Measurements from ENCODE around the gene LRRC32.

Gene LRRC32

DNA sequence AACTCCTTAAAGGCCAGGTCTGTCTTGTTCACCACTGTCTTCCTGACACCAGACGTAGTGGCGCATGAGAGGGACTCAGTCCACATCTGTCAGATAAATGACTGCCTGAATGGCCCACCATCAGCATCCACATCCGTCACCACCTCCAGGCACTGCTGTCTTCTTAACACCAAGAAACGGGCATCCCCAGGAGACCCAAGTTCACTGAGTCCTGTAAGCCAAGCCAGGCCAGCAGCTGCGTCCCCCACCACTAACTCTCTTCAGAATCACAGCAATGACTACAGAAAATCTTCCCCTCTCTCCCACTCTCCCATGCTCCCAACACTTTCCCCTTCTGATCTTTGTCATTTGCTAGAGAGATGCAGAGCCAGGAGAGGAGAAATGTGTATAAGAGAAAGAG is 47.3 kb upstream of the LRRC32 start:
- H2AFZ ChIP-seq (ENCODE audit: low read depth, low read length, severe bottlenecking), result no peak overlapping the region
- H3K4me2 ChIP-seq (ENCODE audit: low read depth, low read length, poor library complexity, severe bottlenecking), result no peak overlapping the region
- no peaks in the 10 kb centered on the region for H3K36me3 ChIP-seq (ENCODE audit: low read length)
- H3F3A ChIP-seq (ENCODE audit: insufficient read depth), result no peaks in the 10 kb centered on the region
- H4K20me1 ChIP-seq (ENCODE audit: low read depth, low read length), result no peaks in the 10 kb centered on the region
- no peaks in the 10 kb centered on the region for H3K9me2 ChIP-seq (replicated peaks; ENCODE audit: insufficient read depth, low read length)
- no peak for TF ChIP-seq EZH2phosphoT487 (conservative IDR thresholded peaks at IDR 0.05; ENCODE audit: low read length)
- no peak for TF ChIP-seq CTCF (IDR thresholded peaks at IDR 0.05; ENCODE audit: insufficient read depth, low read length, poor library complexity, severe bottlenecking)
- no peaks in the 10 kb centered on the region for H3K27me3 ChIP-seq (ENCODE audit: low read length)
- H3K4me3 ChIP-seq (ENCODE audit: insufficient read depth, low read length, poor library complexity, severe bottlenecking), result no peak overlapping the region
- H3K9ac ChIP-seq (ENCODE audit: low read length), result no peak overlapping the region
- H3K27ac ChIP-seq (ENCODE audit: low read depth, low read length), result no peak overlapping the region
- no peaks in the 10 kb centered on the region for H3K79me2 ChIP-seq (ENCODE audit: insufficient read depth, low read length)
- H3K9me3 ChIP-seq (ENCODE audit: insufficient read depth, low read length), result no peaks in the 10 kb centered on the region

- H3K9ac ChIP-seq (ENCODE audit: low read length), result no peak overlapping the region
- no peak overlapping the region for H3K4me3 ChIP-seq (ENCODE audit: insufficient read depth, low read length, poor library complexity, severe bottlenecking)
- H3F3A ChIP-seq (ENCODE audit: insufficient read depth), result no peaks in the 10 kb centered on the region
- H3K36me3 ChIP-seq (ENCODE audit: low read length), result no peaks in the 10 kb centered on the region
- no peak overlapping the region for H3K27ac ChIP-seq (ENCODE audit: low read depth, low read length)
- H3K79me2 ChIP-seq (ENCODE audit: insufficient read depth, low read length), result no peaks in the 10 kb centered on the region
- H3K9me2 ChIP-seq (replicated peaks; ENCODE audit: insufficient read depth, low read length), result no peaks in the 10 kb centered on the region
- no peak for TF ChIP-seq EZH2phosphoT487 (conservative IDR thresholded peaks at IDR 0.05; ENCODE audit: low read length)
- no peak for TF ChIP-seq CTCF (IDR thresholded peaks at IDR 0.05; ENCODE audit: insufficient read depth, low read length, poor library complexity, severe bottlenecking)
- H4K20me1 ChIP-seq (ENCODE audit: low read depth, low read length), result no peaks in the 10 kb centered on the region
- no peak overlapping the region for H2AFZ ChIP-seq (ENCODE audit: low read depth, low read length, severe bottlenecking)
- no peaks in the 10 kb centered on the region for H3K9me3 ChIP-seq (ENCODE audit: insufficient read depth, low read length)
- H3K4me2 ChIP-seq (ENCODE audit: low read depth, low read length, poor library complexity, severe bottlenecking), result no peak overlapping the region
- H3K27me3 ChIP-seq (ENCODE audit: low read length), result no peaks in the 10 kb centered on the region
These were observed 46.8 kb upstream of the LRRC32 start for GRCh38 chr11:76717369-76717768.

DNA sequence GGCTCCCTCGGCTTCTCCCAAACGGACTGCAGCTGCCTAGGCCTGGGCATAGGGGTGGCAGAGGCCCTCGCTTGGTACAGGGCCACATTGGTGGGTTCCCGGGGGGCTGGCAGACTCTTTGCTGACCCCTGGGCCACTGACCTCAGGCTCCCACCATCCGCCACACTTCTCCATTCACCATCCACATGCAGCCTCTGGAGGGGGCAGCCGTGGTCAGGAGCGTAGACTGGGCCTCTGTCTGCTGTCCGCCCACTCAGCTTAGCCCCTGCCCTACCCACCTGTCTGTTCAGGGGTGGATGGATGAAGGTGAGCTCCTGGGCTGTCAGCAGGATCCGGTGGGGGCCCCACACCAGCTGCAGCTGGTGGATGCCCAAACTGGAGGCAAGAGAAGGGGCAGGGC is 45.7 kb upstream of the LRRC32 start:
- no peaks in the 10 kb centered on the region for H3K9me2 ChIP-seq (replicated peaks; ENCODE audit: insufficient read depth, low read length)
- H3K9ac ChIP-seq (ENCODE audit: low read length), result no peak overlapping the region
- H3K4me3 ChIP-seq (ENCODE audit: insufficient read depth, low read length, poor library complexity, severe bottlenecking), result no peak overlapping the region
- H3K36me3 ChIP-seq (ENCODE audit: low read length), result no peaks in the 10 kb centered on the region
- no peak overlapping the region for H3K4me2 ChIP-seq (ENCODE audit: low read depth, low read length, poor library complexity, severe bottlenecking)
- H3K9me3 ChIP-seq (ENCODE audit: insufficient read depth, low read length), result no peaks in the 10 kb centered on the region
- no peak for TF ChIP-seq EZH2phosphoT487 (conservative IDR thresholded peaks at IDR 0.05; ENCODE audit: low read length)
- TF ChIP-seq CTCF (IDR thresholded peaks at IDR 0.05; ENCODE audit: insufficient read depth, low read length, poor library complexity, severe bottlenecking), result no peak
- no peaks in the 10 kb centered on the region for H3K27me3 ChIP-seq (ENCODE audit: low read length)
- H4K20me1 ChIP-seq (ENCODE audit: low read depth, low read length), result no peaks in the 10 kb centered on the region
- H3K79me2 ChIP-seq (ENCODE audit: insufficient read depth, low read length), result no peaks in the 10 kb centered on the region
- H2AFZ ChIP-seq (ENCODE audit: low read depth, low read length, severe bottlenecking), result no peak overlapping the region
- no peaks in the 10 kb centered on the region for H3F3A ChIP-seq (ENCODE audit: insufficient read depth)
- H3K27ac ChIP-seq (ENCODE audit: low read depth, low read length), result no peak overlapping the region

DNA sequence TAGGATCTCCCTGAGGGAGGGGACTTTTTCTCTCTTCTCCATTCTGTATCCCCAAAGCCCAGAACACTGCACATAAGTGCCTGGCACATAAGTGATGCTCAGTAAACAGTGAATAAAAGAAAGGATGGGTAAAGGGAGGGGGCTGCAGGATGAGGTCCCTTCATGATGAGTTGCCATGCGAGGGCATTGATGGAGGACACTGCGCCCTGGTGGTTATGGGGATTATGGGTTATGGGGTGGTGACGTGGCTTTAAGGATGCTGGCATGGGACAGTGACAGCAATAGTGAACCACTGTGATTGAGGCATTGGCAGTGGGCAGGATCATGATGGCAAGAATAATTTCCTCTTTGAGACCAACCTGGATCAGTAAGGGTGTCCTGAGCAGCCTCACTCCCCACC is 43.9 kb upstream of the LRRC32 start:
- Histone ChIP-seq H3K9me2 (replicated peaks; ENCODE audit: insufficient read depth, low read length) (no peaks in the 10 kb centered on the region), H4K20me1 (ENCODE audit: low read depth, low read length) (no peaks in the 10 kb centered on the region), H3K36me3 (ENCODE audit: low read length) (no peaks in the 10 kb centered on the region), H3K4me2 (ENCODE audit: low read depth, low read length, poor library complexity, severe bottlenecking) (no peak overlapping the region), H3F3A (ENCODE audit: insufficient read depth) (no peaks in the 10 kb centered on the region), H3K4me3 (ENCODE audit: insufficient read depth, low read length, poor library complexity, severe bottlenecking) (no peak overlapping the region), H3K9me3 (ENCODE audit: insufficient read depth, low read length) (no peaks in the 10 kb centered on the region), H3K27ac (ENCODE audit: low read depth, low read length) (no peak overlapping the region), H2AFZ (ENCODE audit: low read depth, low read length, severe bottlenecking) (no peak overlapping the region), H3K79me2 (ENCODE audit: insufficient read depth, low read length) (no peaks in the 10 kb centered on the region), H3K27me3 (ENCODE audit: low read length) (no peaks in the 10 kb centered on the region), H3K9ac (ENCODE audit: low read length) (no peak overlapping the region)
- TF ChIP-seq CTCF (IDR thresholded peaks at IDR 0.05; ENCODE audit: insufficient read depth, low read length, poor library complexity, severe bottlenecking) (no peak), EZH2phosphoT487 (conservative IDR thresholded peaks at IDR 0.05; ENCODE audit: low read length) (no peak)
